Astrocyte (in vitro differentiated cells and primary cell): ENCODE measurements around the gene TNRC6C. TPM values are rescaled to one million over a fixed set of nuclear protein-coding genes. Genes with fewer than 3 reads are reported as not detected.

Experiments
- DNase-seq: peaks from one replicate; pipeline ENCODE4 v3.0.0-alpha.2; 2010; ENCODE audit warnings: low read depth
- FAIRE-seq: peaks from 2 replicates; lab custom pipeline; 2011; peaks lifted over from hg19 to GRCh38; lab: Jason Lieb, UNC
- H2AFZ ChIP-seq: 2 replicates; pipeline ENCODE4 v1.6.0; 2012; ENCODE audit warnings: low read depth, low read length, inconsistent platforms
- H3K27ac ChIP-seq: 2 replicates; pipeline ENCODE4 v1.5.1; 2011; ENCODE audit warnings: low read depth, low read length, inconsistent platforms
- H3K27me3 ChIP-seq: 2 replicates; pipeline ENCODE4 v1.6.0; 2011; ENCODE audit warnings: low read length, inconsistent platforms; ENCODE audit not compliant: insufficient read depth
- H3K36me3 ChIP-seq: 2 replicates; pipeline ENCODE4 v1.5.1; 2011; ENCODE audit warnings: low read length, inconsistent platforms; ENCODE audit not compliant: insufficient read depth
- H3K4me1 ChIP-seq: 2 replicates; pipeline ENCODE4 v1.5.1; 2011; ENCODE audit warnings: low read length, inconsistent platforms; ENCODE audit not compliant: insufficient read depth
- H3K4me2 ChIP-seq: 2 replicates; pipeline ENCODE4 v1.6.0; 2012; ENCODE audit warnings: low read length, inconsistent platforms
- H3K4me3 ChIP-seq: 2 replicates; pipeline ENCODE4 v1.5.1; 2011; ENCODE audit warnings: low read depth, mild to moderate bottlenecking, low read length, inconsistent platforms; ENCODE audit not compliant: insufficient read depth
- H3K79me2 ChIP-seq: 2 replicates; pipeline ENCODE4 v1.6.0; 2012; ENCODE audit warnings: mild to moderate bottlenecking, low read length, inconsistent platforms; ENCODE audit not compliant: insufficient read depth
- H3K9ac ChIP-seq: 2 replicates; pipeline ENCODE4 v1.6.0; 2012; ENCODE audit warnings: mild to moderate bottlenecking, low read length, inconsistent platforms
- H3K9me3 ChIP-seq: 2 replicates; pipeline ENCODE4 v1.5.1; 2012; ENCODE audit warnings: low read depth, mild to moderate bottlenecking, low read length, inconsistent platforms; ENCODE audit not compliant: insufficient read depth
- H4K20me1 ChIP-seq: 2 replicates; pipeline ENCODE4 v1.6.0; 2012; ENCODE audit warnings: low read length, inconsistent platforms; ENCODE audit not compliant: insufficient read depth
- H3K27ac Mint-ChIP-seq: one replicate; pipeline ENCODE4 v1.8.0; 2021; ENCODE audit warnings: mild to moderate bottlenecking, mixed read lengths; ENCODE audit not compliant: unreplicated experiment
- H3K27me3 Mint-ChIP-seq: one replicate; pipeline ENCODE4 v1.8.0; 2021; ENCODE audit warnings: low read depth, mixed read lengths; ENCODE audit not compliant: unreplicated experiment
- H3K36me3 Mint-ChIP-seq: one replicate; pipeline ENCODE4 v1.8.0; 2021; ENCODE audit warnings: low read depth, mixed read lengths; ENCODE audit not compliant: unreplicated experiment
- H3K4me1 Mint-ChIP-seq: one replicate; pipeline ENCODE4 v1.8.0; 2021; ENCODE audit warnings: low read depth, mixed read lengths; ENCODE audit not compliant: unreplicated experiment
- H3K4me3 Mint-ChIP-seq: one replicate; pipeline ENCODE4 v1.8.0; 2021; ENCODE audit warnings: mild to moderate bottlenecking, moderate library complexity, mixed read lengths; ENCODE audit not compliant: unreplicated experiment
- H3K9me3 Mint-ChIP-seq: one replicate; pipeline ENCODE4 v1.8.0; 2021; ENCODE audit warnings: mild to moderate bottlenecking, mixed read lengths; ENCODE audit not compliant: unreplicated experiment
- EZH2 ChIP-seq: IDR thresholded peaks from 2 replicates; pipeline ENCODE4 v1.6.1; 2012; ENCODE audit warnings: mild to moderate bottlenecking, low read length, inconsistent platforms; ENCODE audit not compliant: insufficient read depth
- total RNA-seq: library from RNA; stranded (reverse); gene quantifications from 2 replicates; pipeline ENCODE4 v1.2.1, GENCODE V29; 2021
- TF ChIP-seq, protein P1 (sequence below): IDR thresholded peaks from 2 replicates; pipeline ENCODE4 v1.5.1; 2011; ENCODE audit warnings: low read depth, mild to moderate bottlenecking, inconsistent platforms, low read length, moderate library complexity; ENCODE audit not compliant: insufficient read depth

The TNRC6C gene
- total RNA-seq, 1 donor from 2014 or later: 7.3 TPM

DNA sequence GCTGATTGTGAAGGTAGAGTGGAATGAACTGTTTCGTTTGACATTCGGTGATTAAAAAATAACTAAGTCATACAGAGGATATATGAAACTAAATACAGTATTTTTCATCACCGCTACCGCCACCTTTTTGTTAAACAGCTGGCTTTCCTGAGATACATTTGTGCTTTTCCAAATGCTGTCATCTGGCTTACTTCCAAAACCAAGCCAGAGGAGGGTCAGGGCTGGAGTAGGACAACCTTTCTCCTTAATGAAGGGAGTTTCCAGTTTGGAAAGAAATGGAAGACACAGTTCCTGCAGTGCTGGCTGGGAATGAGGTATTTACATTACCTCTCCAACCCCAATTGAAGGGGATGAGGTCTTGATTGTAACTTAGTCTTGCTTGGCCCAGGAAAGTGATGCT is 3.2 kb downstream of the TNRC6C start:
- no peak overlapping the region for H3K4me2 ChIP-seq
- no peak overlapping the region for H2AFZ ChIP-seq
- Mint-ChIP-seq H3K27ac (no peak overlapping the region), H3K36me3 (no peaks in the 10 kb centered on the region), H3K27me3 (peaks cover 9% of the 10 kb centered on the region), H3K9me3 (peaks cover 2% of the 10 kb centered on the region), H3K4me1 (peaks cover 39% of the 10 kb centered on the region), H3K4me3 (no peak overlapping the region)
- peaks cover 16% of the 10 kb centered on the region for H3K4me1 ChIP-seq
- H3K9ac ChIP-seq: no peak overlapping the region
- H3K27me3 ChIP-seq: peaks cover 6% of the 10 kb centered on the region
- TF ChIP-seq, protein P1, sequence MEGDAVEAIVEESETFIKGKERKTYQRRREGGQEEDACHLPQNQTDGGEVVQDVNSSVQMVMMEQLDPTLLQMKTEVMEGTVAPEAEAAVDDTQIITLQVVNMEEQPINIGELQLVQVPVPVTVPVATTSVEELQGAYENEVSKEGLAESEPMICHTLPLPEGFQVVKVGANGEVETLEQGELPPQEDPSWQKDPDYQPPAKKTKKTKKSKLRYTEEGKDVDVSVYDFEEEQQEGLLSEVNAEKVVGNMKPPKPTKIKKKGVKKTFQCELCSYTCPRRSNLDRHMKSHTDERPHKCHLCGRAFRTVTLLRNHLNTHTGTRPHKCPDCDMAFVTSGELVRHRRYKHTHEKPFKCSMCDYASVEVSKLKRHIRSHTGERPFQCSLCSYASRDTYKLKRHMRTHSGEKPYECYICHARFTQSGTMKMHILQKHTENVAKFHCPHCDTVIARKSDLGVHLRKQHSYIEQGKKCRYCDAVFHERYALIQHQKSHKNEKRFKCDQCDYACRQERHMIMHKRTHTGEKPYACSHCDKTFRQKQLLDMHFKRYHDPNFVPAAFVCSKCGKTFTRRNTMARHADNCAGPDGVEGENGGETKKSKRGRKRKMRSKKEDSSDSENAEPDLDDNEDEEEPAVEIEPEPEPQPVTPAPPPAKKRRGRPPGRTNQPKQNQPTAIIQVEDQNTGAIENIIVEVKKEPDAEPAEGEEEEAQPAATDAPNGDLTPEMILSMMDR: no peak
- TF ChIP-seq EZH2: no peak
- FAIRE-seq (no peak), DNase-seq (no peak)
- H3K4me3 ChIP-seq: no peak overlapping the region
- no peaks in the 10 kb centered on the region for H3K36me3 ChIP-seq
- H3K9me3 ChIP-seq: no peaks in the 10 kb centered on the region
- H3K79me2 ChIP-seq: peaks cover 59% of the 10 kb centered on the region
- H4K20me1 ChIP-seq: peaks cover 64% of the 10 kb centered on the region
- H3K27ac ChIP-seq: no peak overlapping the region

DNA sequence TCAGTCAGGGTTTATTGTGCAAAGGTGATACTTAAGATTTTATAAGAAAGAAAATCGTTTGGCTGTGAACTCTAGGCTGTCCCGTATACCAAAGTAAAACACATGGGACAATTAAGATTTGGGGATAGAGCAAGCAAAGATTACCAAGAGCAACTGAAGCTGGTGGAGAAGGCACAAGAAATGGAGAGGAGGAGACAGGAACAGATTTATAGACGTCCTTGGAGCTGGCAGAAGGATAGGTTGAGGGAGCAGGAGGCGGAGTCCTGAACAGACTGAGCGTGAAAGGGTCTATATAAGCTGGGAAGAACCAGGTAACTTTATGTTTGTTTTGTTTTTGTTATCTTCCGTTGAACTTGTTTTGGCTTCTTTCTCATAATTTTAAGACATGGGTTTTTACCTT is 3.8 kb downstream of the TNRC6C start:
- Histone ChIP-seq H3K9me3 (no peaks in the 10 kb centered on the region), H3K4me2 (no peak overlapping the region), H2AFZ (no peak overlapping the region), H3K79me2 (peaks cover 63% of the 10 kb centered on the region), H3K4me1 (peaks cover 16% of the 10 kb centered on the region), H3K36me3 (no peaks in the 10 kb centered on the region), H3K4me3 (no peak overlapping the region), H3K27ac (no peak overlapping the region), H3K9ac (no peak overlapping the region), H3K27me3 (no peaks in the 10 kb centered on the region), H4K20me1 (peaks cover 66% of the 10 kb centered on the region)
- TF ChIP-seq, protein P1: no peak
- no peak for TF ChIP-seq EZH2
- Mint-ChIP-seq H3K36me3 (no peaks in the 10 kb centered on the region), H3K27me3 (peaks cover 3% of the 10 kb centered on the region), H3K4me1 (peaks cover 39% of the 10 kb centered on the region), H3K27ac (peak overlapping the region; percentile 2), H3K9me3 (peaks cover 2% of the 10 kb centered on the region), H3K4me3 (no peak overlapping the region)
- DNase-seq (no peak), FAIRE-seq (no peak)

GRCh38 chr17:77963441-77963840 is 4.9 kb downstream of the TNRC6C start:
- no peak overlapping the region for H3K9ac ChIP-seq
- peaks cover 71% of the 10 kb centered on the region for H3K79me2 ChIP-seq
- no peak overlapping the region for H3K4me3 ChIP-seq
- no peaks in the 10 kb centered on the region for H3K36me3 ChIP-seq
- peak overlapping the region; percentile 81 for H3K27ac Mint-ChIP-seq
- H3K27me3 ChIP-seq: no peaks in the 10 kb centered on the region
- peaks cover 12% of the 10 kb centered on the region for H3K4me1 ChIP-seq
- no peak overlapping the region for H3K4me3 Mint-ChIP-seq
- DNase-seq (peak; percentile 94), FAIRE-seq (peak; percentile 90)
- peaks cover 39% of the 10 kb centered on the region for H3K4me1 Mint-ChIP-seq
- no peak overlapping the region for H3K4me2 ChIP-seq
- H3K27me3 Mint-ChIP-seq: no peaks in the 10 kb centered on the region
- H3K36me3 Mint-ChIP-seq: no peaks in the 10 kb centered on the region
- no peak overlapping the region for H3K27ac ChIP-seq
- TF ChIP-seq EZH2: no peak
- TF ChIP-seq, protein P1: no peak
- H3K9me3 Mint-ChIP-seq: no peaks in the 10 kb centered on the region
- no peak overlapping the region for H2AFZ ChIP-seq
- no peaks in the 10 kb centered on the region for H3K9me3 ChIP-seq
- H4K20me1 ChIP-seq: peaks cover 70% of the 10 kb centered on the region
